Activated T-helper 1 cell treated with anti-CD3 and anti-CD28 coated beads, Interleukin-12 subunit alpha, Interleukin-12 subunit beta, Interleukin-2, Interleukin-4 antibody, amounts not matched to agents 30 ng/mL and 10 ng/mL and 1 ng/mL, durations not matched to agents 14 hours and 24 hours and 36 hours (primary cell): Measurements from ENCODE around the gene ST3GAL3. TPM values are rescaled to one million over a fixed set of nuclear protein-coding genes. Genes with fewer than 3 reads are reported as not detected.

Source experiments
- DNase-seq: peaks from one replicate; pipeline ENCODE4 v3.0.0; 2021; ENCODE audit warnings: low spot score
- H3K27ac Mint-ChIP-seq: one replicate; pipeline ENCODE4 v1.8.0; 2021; ENCODE audit warnings: mild to moderate bottlenecking, mixed read lengths
- H3K27me3 Mint-ChIP-seq: one replicate; pipeline ENCODE4 v1.8.0; 2022; ENCODE audit warnings: mild to moderate bottlenecking, moderate library complexity, mixed read lengths; ENCODE audit not compliant: insufficient read depth
- H3K36me3 Mint-ChIP-seq: one replicate; pipeline ENCODE4 v1.8.0; 2021; ENCODE audit warnings: low read depth, mixed read lengths
- H3K4me1 Mint-ChIP-seq: one replicate; pipeline ENCODE4 v1.8.0; 2021; ENCODE audit warnings: low read depth, mixed read lengths
- H3K4me3 Mint-ChIP-seq: one replicate; pipeline ENCODE4 v1.8.0; 2021; ENCODE audit warnings: mild to moderate bottlenecking, moderate library complexity, mixed read lengths
- H3K9me3 Mint-ChIP-seq: one replicate; pipeline ENCODE4 v1.8.0; 2021; ENCODE audit warnings: mixed read lengths
- intact Hi-C: fragments of 100-400 bp; cut with micrococcal nuclease; formaldehyde crosslinking; loops from one replicate; pipeline ENCODE4 v1.15.1; 2024
- total RNA-seq: library from RNA; stranded (reverse); gene quantifications from 2 replicates; pipeline ENCODE4 v1.2.3, GENCODE V29; 2022

The ST3GAL3 gene
- total RNA-seq, 1 donor from 2014 or later: 19.0 TPM

DNA sequence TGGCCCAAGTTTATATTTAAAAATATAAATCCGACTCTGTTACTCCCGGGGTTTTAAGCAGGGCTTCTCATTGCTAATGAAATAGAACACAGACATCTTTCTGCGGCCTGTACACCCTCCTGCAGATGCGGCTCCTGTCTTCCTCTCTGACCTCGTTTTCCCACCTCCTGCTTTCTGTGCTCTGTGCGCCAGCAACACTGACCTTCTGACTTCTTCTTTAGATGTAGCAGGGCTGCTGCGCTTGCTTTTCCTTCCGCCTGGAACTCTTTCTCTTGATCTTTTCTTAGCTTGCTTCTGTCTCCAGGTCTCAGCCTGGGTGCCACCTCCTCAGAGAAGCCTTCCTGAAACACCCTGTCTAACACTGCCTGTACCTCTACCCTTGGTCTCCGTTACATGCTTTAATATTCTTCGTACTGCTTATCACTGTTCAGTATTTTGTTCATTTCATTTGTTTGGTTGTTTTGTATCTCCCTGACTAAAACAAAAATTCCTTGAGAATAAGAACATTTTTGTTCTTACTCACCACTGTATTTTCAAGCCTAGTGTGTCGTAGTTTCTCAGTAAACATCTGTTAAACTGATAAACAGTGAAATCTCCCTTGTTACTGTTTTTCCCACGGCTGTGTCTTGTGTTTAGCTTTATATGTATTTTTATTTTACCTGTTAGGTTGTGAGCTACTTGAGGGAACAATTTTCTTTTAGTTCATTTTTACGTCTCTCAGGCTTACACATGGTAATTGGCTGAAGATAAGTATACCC lies 79.0 kb downstream of the ST3GAL3 start:
- DNase-seq: no peak
- H3K4me3 Mint-ChIP-seq: no peak overlapping the region
- H3K4me1 Mint-ChIP-seq: peaks cover 8% of the 10 kb centered on the region
- H3K9me3 Mint-ChIP-seq: no peaks in the 10 kb centered on the region
- intact Hi-C loops: no loop called here
- H3K27me3 Mint-ChIP-seq: no peaks in the 10 kb centered on the region
- peaks cover 5% of the 10 kb centered on the region for H3K36me3 Mint-ChIP-seq
- no peak overlapping the region for H3K27ac Mint-ChIP-seq

DNA sequence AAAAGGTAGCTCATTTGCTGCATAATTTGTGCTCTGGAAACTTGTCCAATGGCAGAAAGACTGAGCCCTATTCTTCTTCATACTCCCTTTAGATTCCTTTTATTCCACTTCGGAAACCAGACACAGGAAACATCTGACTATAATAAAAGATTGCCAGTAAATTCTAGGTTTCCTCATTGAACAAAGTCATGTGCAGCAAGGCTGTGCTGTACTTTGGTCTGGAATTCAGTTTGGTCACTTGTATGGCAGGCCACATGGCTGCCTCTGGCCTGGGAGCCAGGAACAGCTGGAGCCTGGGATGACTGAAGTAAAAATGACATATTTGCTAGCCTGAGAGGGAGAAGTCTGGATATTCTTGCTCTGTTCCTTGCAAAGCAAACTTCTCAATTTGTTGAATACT lies 79.6 kb downstream of the ST3GAL3 start:
- intact Hi-C loops: no loop called here
- Mint-ChIP-seq H3K9me3 (no peaks in the 10 kb centered on the region), H3K4me3 (no peak overlapping the region), H3K4me1 (peaks cover 8% of the 10 kb centered on the region), H3K27ac (no peak overlapping the region), H3K36me3 (peaks cover 3% of the 10 kb centered on the region), H3K27me3 (no peaks in the 10 kb centered on the region)
- DNase-seq: no peak

DNA sequence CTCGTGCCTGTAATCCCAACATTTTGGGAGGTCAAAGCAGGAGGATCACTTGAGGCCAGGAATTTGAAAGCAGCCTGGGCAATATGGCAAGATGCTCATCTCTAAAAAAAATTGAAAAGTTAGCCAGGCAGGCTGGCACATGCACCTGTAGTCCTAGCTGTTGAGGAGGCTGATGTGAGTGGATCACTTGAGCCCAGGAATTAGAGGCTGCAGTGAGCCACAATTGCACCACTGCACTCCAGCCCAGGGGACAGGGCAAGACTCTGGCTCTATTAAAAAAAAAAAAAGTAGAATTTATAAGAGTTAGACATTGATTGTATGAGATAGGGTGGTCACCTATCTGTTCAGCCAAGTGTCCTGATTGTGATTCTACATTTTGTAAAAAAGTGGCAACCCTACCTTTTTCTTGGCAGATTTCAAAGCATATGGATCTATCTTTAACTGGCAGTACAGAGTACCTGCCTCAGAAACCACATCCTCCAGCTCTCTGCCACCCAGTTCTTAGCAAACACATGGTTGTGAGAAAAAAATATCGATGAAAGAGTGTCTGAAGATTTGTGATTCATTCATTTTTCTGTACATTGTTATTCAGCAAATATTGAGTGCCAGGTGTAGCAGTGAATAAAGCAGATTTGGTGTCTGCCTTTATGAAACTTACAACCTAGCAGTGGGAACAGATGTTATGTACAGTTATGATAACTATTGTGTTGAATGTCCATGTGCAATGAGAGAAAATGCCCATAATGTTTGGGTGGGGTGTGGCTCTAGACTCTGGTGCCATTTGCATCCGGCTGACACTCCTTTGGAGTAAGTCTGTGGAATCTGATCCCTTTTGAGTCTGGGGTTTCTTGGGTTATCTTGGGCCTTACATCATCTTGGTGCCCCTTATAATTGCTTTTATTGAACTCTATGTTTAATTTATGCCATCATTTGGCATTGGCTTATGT lies 82.5 kb downstream of the ST3GAL3 start:
- peak; percentile 6 for DNase-seq
- H3K27me3 Mint-ChIP-seq: no peaks in the 10 kb centered on the region
- intact Hi-C loops: no loop called here
- H3K27ac Mint-ChIP-seq: no peak overlapping the region
- no peaks in the 10 kb centered on the region for H3K9me3 Mint-ChIP-seq
- H3K4me3 Mint-ChIP-seq: no peak overlapping the region
- H3K4me1 Mint-ChIP-seq: no peaks in the 10 kb centered on the region
- H3K36me3 Mint-ChIP-seq: no peaks in the 10 kb centered on the region

DNA sequence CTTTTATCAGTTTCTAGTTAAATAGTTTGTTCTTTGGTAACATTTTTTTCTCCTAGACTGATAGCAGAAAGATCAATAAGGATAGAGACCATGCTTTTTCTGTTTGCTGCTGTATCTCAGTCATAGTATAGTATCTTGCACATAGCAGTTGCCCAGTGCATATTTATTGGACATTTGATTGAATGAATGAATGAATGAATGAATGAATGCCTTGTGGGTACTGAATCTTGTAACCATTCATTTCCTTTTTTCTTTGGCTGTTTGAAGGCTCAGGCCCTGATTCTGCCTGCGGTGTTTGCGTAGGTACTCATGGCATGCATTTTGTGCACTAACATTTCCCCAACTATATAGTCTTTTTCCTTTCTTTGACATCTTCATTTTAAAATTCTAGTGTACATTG lies 83.9 kb downstream of the ST3GAL3 start:
- Mint-ChIP-seq H3K4me1 (no peaks in the 10 kb centered on the region), H3K27me3 (no peaks in the 10 kb centered on the region), H3K9me3 (no peaks in the 10 kb centered on the region), H3K4me3 (no peak overlapping the region), H3K36me3 (no peaks in the 10 kb centered on the region), H3K27ac (no peak overlapping the region)
- DNase-seq: no peak
- intact Hi-C loops: no loop called here

DNA sequence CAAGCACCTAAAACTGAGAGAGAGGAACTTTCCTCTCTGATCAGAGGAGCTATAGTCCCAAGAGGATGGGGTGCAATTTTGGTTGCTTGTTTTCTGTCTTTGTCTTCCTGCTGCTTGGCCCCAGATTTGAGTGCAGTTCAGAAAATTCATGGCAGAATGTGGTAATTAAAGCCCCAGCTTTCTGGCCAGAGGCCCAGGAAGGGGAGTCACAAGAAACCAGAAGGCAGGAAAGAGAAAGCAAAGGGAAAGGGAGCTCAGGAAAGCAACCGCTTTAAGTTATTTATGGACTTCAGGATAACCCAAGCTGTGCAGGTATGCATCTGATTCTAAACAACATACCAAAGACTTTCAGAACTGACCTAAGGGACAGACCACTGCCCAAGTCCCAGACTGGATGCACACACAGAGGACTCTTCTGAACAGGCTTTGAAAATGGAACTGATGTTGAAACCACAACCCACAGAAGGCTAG lies 88.8 kb downstream of the ST3GAL3 start:
- H3K27me3 Mint-ChIP-seq: no peaks in the 10 kb centered on the region
- intact Hi-C loops: no loop called here
- no peak overlapping the region for H3K27ac Mint-ChIP-seq
- DNase-seq: no peak
- H3K4me1 Mint-ChIP-seq: peaks cover 12% of the 10 kb centered on the region
- no peaks in the 10 kb centered on the region for H3K9me3 Mint-ChIP-seq
- H3K36me3 Mint-ChIP-seq: peaks cover 1% of the 10 kb centered on the region
- H3K4me3 Mint-ChIP-seq: no peak overlapping the region

DNA sequence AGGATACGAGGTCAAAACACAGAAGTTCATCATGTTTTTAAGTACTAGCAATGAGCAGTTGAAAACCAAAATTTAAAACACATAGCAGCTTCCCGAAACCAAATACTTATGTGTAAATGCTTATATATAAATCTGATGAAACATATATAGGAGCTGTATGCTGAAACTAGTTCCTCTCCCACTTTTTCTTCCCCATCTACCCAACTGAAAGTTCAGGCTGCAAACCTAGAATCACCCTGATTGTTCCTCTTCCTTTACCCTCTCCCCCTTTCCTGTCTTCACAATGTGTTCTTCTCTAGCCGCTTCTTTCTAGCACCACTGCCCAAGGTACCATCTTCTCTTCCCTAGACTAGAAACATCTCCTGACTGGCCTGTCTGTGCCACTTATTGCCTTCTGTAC lies 90.6 kb downstream of the ST3GAL3 start:
- DNase-seq: no peak
- Mint-ChIP-seq H3K27me3 (no peaks in the 10 kb centered on the region), H3K4me1 (peaks cover 12% of the 10 kb centered on the region), H3K9me3 (no peaks in the 10 kb centered on the region), H3K27ac (no peak overlapping the region), H3K4me3 (no peak overlapping the region), H3K36me3 (peaks cover 1% of the 10 kb centered on the region)
- intact Hi-C loops: no loop called here

DNA sequence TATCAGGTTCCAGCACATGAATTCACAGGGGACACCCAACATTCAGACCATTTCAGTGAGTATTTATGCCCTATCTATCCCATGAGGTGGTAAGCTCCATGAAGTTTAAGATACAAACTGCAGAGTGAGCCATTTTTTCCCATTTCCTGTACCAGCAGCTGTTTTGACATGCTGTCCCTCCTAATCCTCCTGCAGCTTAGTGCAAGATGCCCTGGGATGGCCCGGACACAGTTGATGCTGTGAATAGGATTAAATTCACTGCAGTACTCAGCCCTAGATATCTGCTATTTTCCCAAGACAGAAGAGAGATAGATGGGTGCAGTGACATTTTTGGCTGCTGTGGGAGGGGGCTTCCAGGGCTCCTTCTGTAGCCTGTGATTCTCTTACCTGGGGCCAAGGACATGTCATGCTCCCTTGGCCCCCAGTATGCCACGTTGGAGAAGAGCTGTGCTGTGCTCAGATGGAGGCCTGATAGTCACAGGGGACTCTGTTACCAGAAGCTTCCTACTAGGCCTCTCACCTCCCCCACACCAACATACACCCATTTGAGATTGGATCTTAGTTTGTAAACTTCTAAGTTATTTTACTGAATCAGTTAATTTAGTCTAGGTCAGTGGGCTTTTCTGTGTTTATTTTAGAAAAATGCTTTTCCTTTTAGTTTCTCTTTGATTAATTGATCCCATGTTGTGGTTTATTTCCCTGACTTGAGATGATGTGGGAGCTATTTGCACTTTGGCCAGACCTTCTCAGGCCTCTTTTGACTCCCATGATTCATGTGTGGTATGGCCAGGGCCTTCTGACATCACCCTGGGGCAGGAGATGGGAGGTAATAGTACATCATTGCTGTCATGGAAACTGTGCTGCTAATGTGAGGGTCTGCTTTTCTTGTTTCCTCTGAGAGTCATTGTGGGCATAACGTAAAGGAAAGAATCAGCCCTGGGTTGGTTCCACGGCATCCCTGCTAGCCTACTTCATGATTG lies 92.6 kb downstream of the ST3GAL3 start:
- Mint-ChIP-seq H3K4me3 (no peak overlapping the region), H3K4me1 (peaks cover 12% of the 10 kb centered on the region), H3K27ac (no peak overlapping the region), H3K36me3 (peaks cover 1% of the 10 kb centered on the region), H3K9me3 (no peaks in the 10 kb centered on the region), H3K27me3 (no peaks in the 10 kb centered on the region)
- DNase-seq: no peak
- intact Hi-C loops: no loop called here

DNA sequence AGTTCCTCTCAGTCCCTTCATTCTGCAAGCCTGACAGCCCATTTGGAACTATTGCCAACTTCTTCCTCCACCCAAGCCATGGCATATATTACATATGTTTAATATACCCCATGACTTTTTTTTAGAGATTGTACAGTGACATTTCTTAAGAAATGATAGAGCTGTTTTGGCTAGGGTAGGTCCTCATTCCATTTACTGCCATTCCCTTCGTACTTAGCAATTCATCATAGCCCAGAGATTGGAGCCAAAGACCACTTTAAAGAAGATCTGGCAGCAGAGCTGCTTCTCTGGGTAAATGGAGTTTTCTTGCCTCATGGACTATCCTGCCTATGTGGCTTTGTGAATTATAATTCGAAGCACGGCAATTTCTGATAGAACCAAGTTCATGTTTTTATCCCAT lies 93.4 kb downstream of the ST3GAL3 start:
- peaks cover 1% of the 10 kb centered on the region for H3K36me3 Mint-ChIP-seq
- intact Hi-C loops: no loop called here
- H3K27ac Mint-ChIP-seq: no peak overlapping the region
- peaks cover 12% of the 10 kb centered on the region for H3K4me1 Mint-ChIP-seq
- no peaks in the 10 kb centered on the region for H3K9me3 Mint-ChIP-seq
- no peak for DNase-seq
- no peak overlapping the region for H3K4me3 Mint-ChIP-seq
- H3K27me3 Mint-ChIP-seq: no peaks in the 10 kb centered on the region

DNA sequence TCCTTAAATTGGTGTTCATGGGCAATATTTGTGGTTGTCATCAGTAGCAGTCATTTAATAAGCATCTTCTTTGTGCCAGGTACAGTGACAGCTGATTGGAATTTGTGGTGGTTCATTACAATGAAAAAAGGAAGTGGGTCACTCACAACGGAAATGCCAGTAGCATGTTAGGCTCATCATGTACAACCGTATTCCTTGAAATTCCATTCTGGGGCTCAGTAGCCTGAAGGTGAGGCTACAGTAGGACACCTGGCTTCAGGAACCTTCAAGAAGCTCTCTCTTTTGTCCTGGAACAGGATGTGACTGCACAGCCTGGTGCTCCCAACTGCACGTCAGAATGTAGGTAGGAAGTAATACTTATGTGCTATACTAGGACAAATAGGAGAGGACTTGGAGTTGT lies 93.9 kb downstream of the ST3GAL3 start:
- Mint-ChIP-seq H3K4me1 (peaks cover 12% of the 10 kb centered on the region), H3K27ac (no peak overlapping the region), H3K27me3 (no peaks in the 10 kb centered on the region), H3K9me3 (no peaks in the 10 kb centered on the region), H3K4me3 (no peak overlapping the region), H3K36me3 (peaks cover 1% of the 10 kb centered on the region)
- DNase-seq: no peak
- intact Hi-C loops: no loop called here

DNA sequence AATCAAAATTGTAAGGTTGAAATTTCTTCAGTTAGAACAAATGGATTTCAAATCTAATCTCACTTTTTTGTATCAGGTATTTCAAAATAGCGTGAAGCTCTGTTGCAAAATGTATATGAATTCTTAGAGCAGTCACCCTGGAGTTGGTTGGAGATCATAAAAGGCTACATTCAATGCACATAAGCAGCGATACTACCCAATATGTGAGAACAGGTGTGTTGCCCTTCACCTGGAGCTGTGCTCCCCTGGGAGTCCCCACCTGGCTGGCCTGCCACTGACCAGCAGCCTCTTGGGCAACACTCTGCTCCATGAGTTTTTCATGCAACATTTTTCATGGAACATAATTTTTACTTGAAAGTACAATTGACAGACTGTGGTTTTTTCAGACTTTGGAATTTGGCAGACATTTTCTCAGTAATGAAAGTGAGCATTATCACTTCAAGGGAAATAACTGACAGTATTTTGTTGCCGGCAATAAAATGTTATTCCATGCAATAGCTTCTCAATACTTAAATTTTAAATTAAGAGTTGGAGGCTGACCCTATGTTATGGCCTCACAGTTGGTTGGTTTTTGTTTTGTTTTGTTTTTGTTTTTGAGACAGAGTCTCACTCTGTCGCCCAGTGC lies 95.1 kb downstream of the ST3GAL3 start:
- Mint-ChIP-seq H3K27me3 (no peaks in the 10 kb centered on the region), H3K36me3 (peaks cover 2% of the 10 kb centered on the region), H3K4me1 (peaks cover 12% of the 10 kb centered on the region), H3K9me3 (peaks cover 2% of the 10 kb centered on the region), H3K4me3 (no peak overlapping the region), H3K27ac (no peak overlapping the region)
- no peak for DNase-seq
- intact Hi-C loops: no loop called here

DNA sequence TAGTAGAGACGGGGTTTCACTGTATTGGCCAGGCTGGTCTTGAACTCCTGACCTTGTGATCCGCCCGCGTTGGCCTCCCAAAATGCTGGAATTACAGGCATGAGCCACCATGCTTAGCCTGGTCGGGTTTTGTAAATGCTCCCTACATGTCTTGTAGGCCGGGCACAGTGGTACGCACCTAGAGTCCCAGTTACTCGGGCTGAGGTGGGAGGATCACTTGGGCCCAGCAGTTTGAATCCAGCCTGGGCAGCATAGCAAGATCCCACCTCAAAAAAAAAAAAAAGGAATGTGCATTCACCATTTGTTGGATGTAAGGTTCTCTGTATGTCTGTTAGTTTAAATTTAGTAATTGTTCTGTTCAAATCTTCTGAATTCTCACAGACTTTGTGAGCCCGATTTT lies 95.8 kb downstream of the ST3GAL3 start:
- H3K27ac Mint-ChIP-seq: no peak overlapping the region
- H3K36me3 Mint-ChIP-seq: peaks cover 5% of the 10 kb centered on the region
- intact Hi-C loops: no loop called here
- H3K4me1 Mint-ChIP-seq: peaks cover 12% of the 10 kb centered on the region
- H3K9me3 Mint-ChIP-seq: peaks cover 7% of the 10 kb centered on the region
- no peak for DNase-seq
- no peak overlapping the region for H3K4me3 Mint-ChIP-seq
- H3K27me3 Mint-ChIP-seq: no peaks in the 10 kb centered on the region

DNA sequence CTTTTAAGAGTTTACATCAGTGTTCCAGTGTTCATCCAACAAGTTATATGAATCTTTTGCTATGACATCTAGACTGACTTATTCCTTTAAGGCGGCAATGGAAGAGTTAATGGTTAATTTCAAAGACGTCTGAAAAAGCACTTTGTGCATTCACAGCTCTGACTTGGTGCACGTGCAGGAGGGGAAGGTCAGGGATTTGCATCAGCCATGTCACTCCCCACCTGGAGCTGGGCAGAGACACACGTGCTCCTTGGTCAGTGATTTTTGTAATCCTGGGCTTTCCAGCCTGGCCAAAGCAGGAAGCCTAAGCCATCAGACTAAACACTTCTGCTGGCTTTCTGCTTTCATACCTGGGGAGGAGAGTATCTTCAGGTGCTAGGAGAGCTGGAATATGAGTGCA lies 96.3 kb downstream of the ST3GAL3 start:
- Mint-ChIP-seq H3K36me3 (peaks cover 7% of the 10 kb centered on the region), H3K9me3 (peaks cover 12% of the 10 kb centered on the region), H3K27me3 (no peaks in the 10 kb centered on the region), H3K27ac (no peak overlapping the region), H3K4me1 (peaks cover 12% of the 10 kb centered on the region), H3K4me3 (no peak overlapping the region)
- no peak for DNase-seq
- intact Hi-C loops: no loop called here
